ENCODE results near the gene NRL. TPM values are rescaled to one million over a fixed set of nuclear protein-coding genes. Genes with fewer than 3 reads are reported as not detected.

NRL gene
- total and polyA plus RNA-seq, 10 of the 15 experiments (the other 5 are each of a cell fraction or from before 2014, with no cell fraction given) = 0.11 to 4.4 (median 2.2) TPM

GRCh38 chr14:24139272-24139934 lies 24.7 kb upstream of the NRL start:
- no TSS peak for BruUV-seq (replicated peaks)
- in situ Hi-C loops (cut with MboI) (no loop called here), intact Hi-C loops (cut with micrococcal nuclease; ENCODE audit: unreplicated experiment) (no loop called here)
- Histone ChIP-seq H3K9ac (ENCODE audit: control insufficient read depth, insufficient read depth, low read length) (peak overlapping the region; percentile 52; the same call in 1 of the 2 replicates), H3K36me3 (ENCODE audit: control insufficient read depth in 2 of 2, insufficient read depth in 2 of 2, low read length in 1 of 2) (peaks cover 12 to 28% of the 10 kb centered on the region in 2 experiments), H4K20me1 (ENCODE audit: control insufficient read depth, insufficient read depth) (no peaks in the 10 kb centered on the region), H3K9me3 (replicated peaks; ENCODE audit: control insufficient read depth, insufficient read depth, low read length) (no peaks in the 10 kb centered on the region), H3K4me3 (peak overlapping the region; percentile 68), H3K27me3 (replicated peaks in 1 of 2; ENCODE audit: control insufficient read depth in 2 of 2, insufficient read depth in 2 of 2, low read length in 1 of 2) (no peaks in the 10 kb centered on the region), H3K4me2 (ENCODE audit: control insufficient read depth, insufficient read depth) (peak overlapping the region; percentile 91), H3K4me1 (ENCODE audit: control insufficient read depth, insufficient read depth, low read length) (peaks cover 43% of the 10 kb centered on the region), H2AFZ (ENCODE audit: control insufficient read depth, low read depth, low read length) (no peak overlapping the region), H3K79me2 (ENCODE audit: control insufficient read depth, insufficient read depth, low read length) (peaks cover 66% of the 10 kb centered on the region), H3K27ac (ENCODE audit: control insufficient read depth, insufficient read depth) (0 out of 2 replicates have a peak overlapping the region, but pooled peaks have one; percentile 6)
- ChIA-PET SMC1A (ENCODE audit: uncharacterized antibody, unreplicated experiment) (interaction anchor here (1.1 to 7.7 kb wide), 5 partner anchors 9 to 30 kb away, joined by 4 to 70 read pairs (median 21); partner anchors contain the start of genes DCAF11, IRF9 and NRL), POLR2A (interaction anchor here (1.0 to 11.6 kb wide), 4 partner anchors 8 to 31 kb away, joined by 3 to 276 read pairs (median 80); partner anchors contain the start of genes DCAF11, IRF9, NRL and PSME2), CTCF (interaction anchor here (1.3 to 4.9 kb wide), 3 partner anchors 9 to 23 kb away, joined by 4 to 39 read pairs (median 34); partner anchors contain the start of genes DCAF11, IRF9 and NRL), RAD21 (ENCODE audit: unreplicated experiment) (interaction anchor here (1.0 to 6.8 kb wide), 4 partner anchors 21 to 43 kb away, joined by 4 to 69 read pairs (median 7); partner anchors contain the start of genes DCAF11, IRF9 and NRL)
- DNase-seq (ENCODE audit: low read depth, low spot score) (no peak), FAIRE-seq (no peak), ATAC-seq (no peak)
- WGBS (ENCODE audit: insufficient coverage, insufficient replicate concordance, low lambda C conversion rate, missing lambda C conversion rate) = 47% methylated on average over 9 of the region's 9 CpGs
- TF ChIP-seq POU2F2 (IDR thresholded peaks at IDR 0.05; ENCODE audit: borderline replicate concordance, low read depth, low read length) (no peak), IKZF2 (IDR thresholded peaks at IDR 0.05) (no peak), SKIL (IDR thresholded peaks at IDR 0.05; ENCODE audit: low read depth, poor library complexity, severe bottlenecking) (no peak), CTCF (IDR thresholded peaks at IDR 0.05 in 2 of 3, conservative IDR thresholded peaks at IDR 0.05 in 1 of 3; ENCODE audit: control insufficient read depth in 2 of 3, extremely low read depth in 1 of 3, insufficient read depth in 1 of 3, low read depth in 3 of 3, low read length in 3 of 3) (peak in 1 of 3 experiments; percentile 7; a peak in 1 of 6 replicates), POLR2A (IDR thresholded peaks at IDR 0.05; ENCODE audit: low read depth, low read length) (peak; percentile 24; the same call in 1 of the 2 replicates), SUZ12 (IDR thresholded peaks at IDR 0.05; ENCODE audit: unreplicated experiment) (no peak), ELK1 (IDR thresholded peaks at IDR 0.05; ENCODE audit: low read depth, low read length) (no peak), NKRF (conservative IDR thresholded peaks at IDR 0.05) (no peak), NFIC (IDR thresholded peaks at IDR 0.05; ENCODE audit: low read depth, low read length) (no peak), POLR2AphosphoS5 (IDR thresholded peaks at IDR 0.05; ENCODE audit: low read length) (peak; percentile 19; the same call in 1 of the 2 replicates)

Data from GM12878 (cell line).